Activated CD8-positive, alpha-beta memory T cell treated with anti-CD3 and anti-CD28 coated beads, Interleukin-2, amount 50 U/mL, for 48 hours (primary cell): ENCODE results near the gene PRDX1.
"Not testable (repeated sequence)": the region's sequence is repeated elsewhere in the genome, so short reads cannot be mapped to it uniquely, and the experiment has no call there.

Source experiments
- DNase-seq: peaks from one replicate; pipeline ENCODE4 v3.0.0-alpha.2; 2020

The PRDX1 gene

DNA sequence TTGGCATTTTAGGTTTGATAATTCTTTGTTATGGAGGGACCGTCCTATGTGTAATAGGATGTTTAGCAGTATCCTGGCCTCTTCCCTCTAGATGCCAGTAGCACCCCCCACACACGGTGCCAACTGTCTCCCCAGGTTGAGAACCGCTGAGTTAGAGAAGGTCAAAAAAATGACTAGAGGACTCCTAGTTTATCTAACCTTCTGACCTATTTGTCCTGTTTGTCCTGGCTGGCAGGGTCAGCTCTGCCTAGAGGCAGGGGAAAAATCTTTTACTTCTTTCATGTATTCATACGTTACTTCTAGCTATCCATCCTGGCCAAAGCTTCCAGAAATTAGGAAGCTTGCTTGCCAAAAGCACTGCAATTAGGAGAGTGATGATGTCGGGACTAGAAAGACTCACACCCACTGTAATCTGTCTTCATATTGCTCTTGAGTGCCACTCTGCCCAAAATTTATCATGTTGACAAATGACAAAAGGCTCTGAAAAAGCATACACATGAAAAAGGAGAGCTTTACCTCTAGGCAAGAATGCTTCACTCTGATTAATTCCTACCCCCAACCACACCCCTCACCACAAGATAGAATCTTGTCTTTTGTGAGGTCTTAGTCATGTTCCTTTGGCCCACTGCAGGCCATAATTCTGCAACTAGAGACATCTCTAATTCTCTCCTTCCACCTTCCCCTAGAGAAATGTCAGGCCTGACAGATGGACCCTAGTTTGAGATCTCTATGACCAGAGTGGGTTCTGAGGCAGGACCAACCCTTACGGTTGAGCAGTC, 14.5 kb upstream of the PRDX1 start:
- DNase-seq = no peak

DNA sequence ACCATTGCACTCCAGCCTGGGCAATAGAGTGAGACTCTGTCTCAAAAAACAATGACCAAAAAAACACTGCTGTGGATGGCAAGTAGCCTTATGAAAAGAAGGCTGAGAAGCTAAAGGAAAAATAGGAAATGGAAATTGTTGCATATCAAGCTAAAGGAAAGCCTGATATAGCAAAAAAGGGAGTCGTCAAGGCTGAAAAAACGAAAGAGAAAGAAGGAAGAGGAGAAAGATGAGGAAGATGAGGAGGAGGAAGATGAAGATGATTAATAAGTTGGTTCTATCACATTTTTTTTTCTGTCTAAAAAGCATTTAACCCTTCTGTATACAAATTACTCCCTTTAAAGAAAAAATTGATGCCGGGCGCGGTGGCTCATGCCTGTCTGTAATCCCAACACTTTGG, 10.2 kb upstream of the PRDX1 start:
- no peak for DNase-seq

DNA sequence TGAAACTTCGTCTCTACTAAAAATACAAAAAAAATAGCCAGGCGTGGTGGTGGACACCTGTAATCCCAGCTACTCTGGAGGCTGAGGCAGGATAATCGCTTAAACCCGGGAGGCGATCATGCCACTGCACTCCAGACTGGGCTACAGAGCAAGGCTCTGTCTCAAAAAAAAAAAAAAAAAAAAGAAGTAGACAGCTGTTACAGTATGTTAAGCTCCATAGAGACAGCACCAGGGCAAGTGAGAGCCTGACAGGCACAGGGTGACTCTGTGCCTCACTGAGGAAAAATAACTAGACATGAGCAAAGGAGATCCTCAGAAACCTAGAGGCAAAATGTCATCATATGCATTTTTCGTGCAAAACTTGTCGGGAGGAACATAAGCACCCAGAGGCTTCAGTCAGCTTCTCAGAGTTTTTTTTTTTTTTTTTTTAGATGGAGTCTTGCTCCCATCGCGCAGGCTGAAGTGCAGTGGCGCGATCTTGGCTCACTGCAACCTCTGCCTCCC, 9.0 kb upstream of the PRDX1 start:
- no peak for DNase-seq

DNA sequence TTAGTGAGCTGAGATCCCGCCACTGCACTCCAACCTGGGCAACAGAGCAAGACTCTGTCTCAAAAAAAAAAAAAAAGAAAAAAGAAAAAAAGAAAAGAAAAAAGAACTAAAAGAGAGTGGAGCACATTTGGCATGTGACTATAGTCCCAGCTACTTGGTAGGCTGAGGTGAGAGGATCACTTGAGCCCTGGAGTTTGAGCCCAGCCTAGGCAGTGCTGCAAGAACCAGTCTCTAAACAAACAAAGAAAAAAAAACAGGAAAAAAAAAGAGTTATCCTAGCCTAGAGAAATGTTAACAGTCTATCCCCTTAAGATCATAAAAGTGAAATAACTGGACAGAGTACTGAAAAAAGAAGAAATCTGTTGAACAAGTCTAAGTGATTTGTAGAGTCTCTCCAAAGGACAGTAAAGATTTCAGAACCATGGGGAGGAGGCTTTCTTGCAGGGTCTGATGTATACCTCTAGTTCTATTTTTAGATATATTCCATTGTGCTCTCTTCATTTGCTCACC, 4.5 kb upstream of the PRDX1 start:
- DNase-seq = no peak

DNA sequence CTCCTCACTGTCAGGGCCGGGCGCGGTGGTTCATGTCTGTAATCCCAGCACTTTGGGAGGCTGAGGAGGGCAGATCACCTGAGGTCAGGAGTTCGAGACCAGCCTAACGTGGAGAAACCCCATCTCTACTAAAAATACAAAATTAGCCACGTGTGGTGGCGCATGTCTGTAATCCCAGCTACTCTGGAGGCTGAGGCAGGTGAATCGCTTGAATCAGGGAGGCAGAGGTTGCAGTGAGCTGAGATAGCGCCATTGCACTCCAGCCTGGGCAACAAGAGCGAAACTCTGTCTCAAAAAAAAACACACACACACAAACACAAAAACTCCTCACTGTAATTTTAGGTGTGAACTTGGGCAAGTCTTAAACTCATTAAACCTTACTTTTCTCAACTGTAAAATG, 2.3 kb upstream of the PRDX1 start:
- DNase-seq = not testable (repeated sequence)

DNA sequence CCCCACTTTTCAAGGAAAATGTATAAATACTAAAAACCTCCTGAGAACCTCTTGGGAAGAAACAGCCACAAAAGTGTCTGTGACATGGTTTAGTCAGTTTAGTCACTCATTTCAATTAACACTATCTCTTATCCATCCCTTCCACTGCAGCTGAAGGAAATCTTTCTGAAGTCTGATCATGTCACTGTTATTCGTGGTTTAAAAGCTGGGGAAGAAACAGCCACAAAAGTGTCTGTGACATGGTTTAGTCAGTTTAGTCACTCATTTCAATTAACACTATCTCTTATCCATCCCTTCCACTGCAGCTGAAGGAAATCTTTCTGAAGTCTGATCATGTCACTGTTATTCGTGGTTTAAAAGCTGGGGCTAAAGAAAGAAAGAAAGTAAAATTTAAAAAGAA, 1.8 kb upstream of the PRDX1 start:
- not testable (repeated sequence) for DNase-seq

DNA sequence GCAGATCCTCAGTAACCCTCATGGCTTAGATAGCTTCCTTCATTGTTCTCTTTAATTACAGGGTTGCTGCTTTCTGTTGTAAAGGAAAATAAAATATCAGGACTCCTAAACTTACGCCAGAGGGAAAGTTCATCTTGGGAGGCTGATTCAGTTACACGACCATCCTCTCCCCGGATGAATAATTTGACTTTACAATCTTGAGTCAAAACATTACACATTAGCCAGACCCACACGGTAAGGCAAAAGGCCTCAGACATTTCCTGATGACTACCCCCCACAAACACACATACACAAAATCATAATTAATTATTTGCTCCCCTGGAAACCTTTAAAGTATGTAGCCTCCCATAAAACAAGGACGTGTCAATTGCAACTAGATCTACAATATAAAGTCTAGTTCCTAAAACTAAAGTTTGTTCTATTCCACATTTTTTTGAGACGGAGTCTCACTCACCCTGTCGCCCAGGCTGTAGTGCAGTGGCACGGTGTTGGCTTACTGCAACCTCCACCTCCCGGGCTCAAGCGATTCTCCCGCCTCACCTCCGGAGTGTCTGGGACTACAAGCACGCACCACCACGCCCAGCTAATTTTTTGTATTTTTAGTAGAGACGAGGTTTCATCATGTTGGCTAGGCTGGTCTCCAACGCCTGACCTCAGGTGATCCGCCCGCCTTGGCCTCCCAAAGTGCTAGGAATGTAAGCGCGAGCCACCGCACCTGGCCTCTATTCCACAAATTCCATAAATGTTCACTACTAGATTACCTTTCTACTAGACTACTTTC, 830 bp upstream of the PRDX1 start:
- no peak for DNase-seq

DNA sequence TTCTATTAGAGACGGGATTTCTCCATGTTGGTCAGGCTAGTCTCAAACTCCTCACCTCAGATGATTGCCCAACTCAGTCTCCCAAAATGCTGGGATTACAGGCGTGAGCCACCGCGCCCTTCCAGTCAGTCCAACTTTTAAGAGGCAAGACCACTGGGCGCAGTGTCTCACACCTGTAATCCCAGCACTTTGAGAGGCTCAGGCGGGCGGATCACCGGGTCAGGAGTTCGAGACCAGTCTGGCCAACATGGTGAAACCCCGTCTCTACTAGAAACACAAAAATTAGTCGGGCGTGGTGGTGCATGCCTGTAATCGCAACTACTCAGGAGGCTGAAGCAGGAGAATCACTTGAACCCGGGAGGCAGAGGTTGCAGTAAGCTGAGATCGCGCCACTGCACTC, 1.9 kb downstream of the PRDX1 start:
- DNase-seq = not testable (repeated sequence)

DNA sequence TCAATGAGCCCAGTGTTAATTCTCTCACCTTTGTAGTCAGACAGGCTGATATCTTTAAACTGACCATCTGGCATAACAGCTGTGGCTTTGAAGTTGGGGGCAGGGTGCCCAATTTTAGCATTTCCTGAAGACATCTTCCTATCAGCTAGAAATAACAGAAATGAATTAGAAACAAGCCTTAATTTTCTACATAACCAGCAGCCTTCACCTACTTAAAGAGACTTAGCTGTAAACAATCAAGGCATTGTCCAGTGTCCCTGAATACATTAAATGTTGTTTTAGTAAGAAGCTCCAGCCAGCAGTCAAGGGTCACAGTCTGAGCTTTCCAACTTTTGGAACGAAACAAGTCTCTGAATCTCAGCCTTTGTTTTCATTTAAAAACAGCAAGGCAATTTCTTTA, 2.8 kb downstream of the PRDX1 start:
- no peak for DNase-seq

DNA sequence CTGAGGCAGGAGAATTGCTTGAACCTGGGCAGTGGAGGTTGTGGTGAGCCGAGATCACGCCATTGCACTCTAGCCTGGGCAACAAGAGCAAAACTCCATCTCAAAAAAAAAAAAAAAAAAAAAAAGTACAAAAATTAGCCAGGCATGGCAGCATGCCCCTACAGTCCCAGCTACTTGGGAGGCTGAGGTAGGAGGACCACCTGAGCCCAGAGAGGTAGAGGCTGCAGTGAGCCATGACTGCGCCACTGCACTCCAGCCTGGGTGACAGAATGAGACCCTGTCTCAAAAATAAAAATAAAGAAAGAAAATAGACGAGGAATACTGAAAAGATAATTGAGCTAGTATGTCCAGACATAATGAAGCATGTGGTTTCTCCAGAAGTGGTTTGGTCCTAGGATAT, 3.3 kb downstream of the PRDX1 start:
- DNase-seq = not testable (repeated sequence)

DNA sequence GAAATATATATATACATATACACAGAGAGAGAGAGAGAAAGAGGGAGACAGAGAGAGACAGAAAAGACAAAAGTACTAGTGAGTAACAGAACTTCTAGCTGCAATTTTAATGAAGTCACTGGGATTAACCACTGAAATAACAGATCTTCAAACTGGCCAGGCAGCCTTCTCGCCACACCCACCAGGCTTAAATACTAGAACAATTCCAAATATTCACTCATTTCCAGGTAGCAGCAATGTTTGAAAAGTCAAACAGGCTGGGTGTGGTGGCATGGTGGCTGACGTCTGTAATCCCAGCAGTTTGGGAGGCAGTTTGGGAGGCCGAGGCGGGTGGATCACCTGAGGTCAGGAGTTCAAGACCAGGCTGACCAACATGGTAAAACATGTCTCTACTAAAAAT, 5.2 kb downstream of the PRDX1 start:
- DNase-seq = no peak

DNA sequence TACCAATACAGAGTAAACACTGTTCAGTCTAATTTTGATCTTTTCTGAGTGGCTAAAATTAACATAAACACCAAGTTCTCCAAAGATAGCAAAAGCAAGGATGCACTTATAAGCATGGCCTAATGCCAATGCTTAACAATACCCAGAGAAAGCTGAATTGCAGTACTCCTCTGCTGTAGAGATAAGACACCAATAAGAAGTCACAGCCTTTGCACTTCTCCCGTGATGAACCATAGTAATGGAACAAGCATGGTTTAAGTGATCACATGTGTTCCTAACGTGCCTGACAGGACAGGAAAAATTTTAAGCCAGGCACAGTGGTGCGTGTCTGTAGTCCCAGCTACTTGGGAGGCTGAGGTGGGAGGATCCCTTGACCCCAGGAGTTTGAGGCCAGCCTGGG, 5.6 kb downstream of the PRDX1 start:
- no peak for DNase-seq

DNA sequence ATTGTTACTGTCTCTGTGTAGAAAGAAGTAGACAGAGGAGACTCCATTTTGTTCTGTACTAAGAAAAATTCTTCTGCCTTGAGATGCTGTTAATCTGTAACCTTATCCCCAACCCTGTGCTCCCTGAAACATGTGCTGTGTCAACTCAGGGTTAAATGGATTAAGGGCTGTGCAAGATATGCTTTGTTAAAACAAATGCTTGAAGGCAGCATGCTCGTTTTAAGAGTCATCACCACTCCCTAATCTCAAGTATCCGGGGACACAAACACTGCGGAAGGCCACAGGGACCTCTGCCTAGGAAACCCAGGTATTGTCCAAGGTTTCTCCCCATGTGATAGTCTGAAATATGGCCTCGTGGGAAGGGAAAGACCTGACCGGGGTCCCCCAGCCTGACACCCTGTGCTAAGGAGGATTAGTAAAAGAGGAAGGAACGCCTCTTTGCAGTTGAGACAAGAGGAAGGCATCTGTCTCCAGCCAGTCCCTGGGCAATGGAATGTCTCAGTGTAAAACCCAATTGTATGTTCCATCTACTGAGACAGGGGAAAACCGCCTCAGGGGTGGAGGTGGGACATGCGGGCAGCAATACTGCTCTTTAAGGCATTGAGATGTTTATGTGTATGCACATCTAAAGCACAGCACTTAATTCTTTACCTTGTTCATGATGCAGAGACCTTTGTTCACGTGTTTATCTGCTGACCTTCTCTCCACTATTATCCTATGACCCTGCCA, 8.0 kb downstream of the PRDX1 start:
- not testable (repeated sequence) for DNase-seq

DNA sequence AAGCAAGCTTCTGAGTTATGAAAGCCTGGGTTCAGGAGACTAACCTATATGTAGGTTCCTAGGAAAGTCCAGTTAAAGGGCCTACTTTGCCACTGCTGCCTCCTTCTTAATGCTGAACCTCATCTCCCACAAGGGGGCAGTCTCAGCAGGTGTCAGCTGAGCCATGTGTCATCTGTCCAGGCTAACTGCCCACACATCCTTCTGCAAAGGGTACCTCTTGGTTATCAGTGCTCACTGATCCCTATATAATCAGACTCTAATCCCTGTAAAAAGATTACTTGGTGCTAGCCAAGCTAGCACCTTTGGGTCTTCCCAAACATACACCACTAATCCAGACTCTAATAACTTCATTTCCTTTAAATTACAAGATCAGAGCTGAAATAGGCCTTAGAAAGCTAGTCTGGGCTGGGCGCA, 9.0 kb downstream of the PRDX1 start:
- DNase-seq = no peak

DNA sequence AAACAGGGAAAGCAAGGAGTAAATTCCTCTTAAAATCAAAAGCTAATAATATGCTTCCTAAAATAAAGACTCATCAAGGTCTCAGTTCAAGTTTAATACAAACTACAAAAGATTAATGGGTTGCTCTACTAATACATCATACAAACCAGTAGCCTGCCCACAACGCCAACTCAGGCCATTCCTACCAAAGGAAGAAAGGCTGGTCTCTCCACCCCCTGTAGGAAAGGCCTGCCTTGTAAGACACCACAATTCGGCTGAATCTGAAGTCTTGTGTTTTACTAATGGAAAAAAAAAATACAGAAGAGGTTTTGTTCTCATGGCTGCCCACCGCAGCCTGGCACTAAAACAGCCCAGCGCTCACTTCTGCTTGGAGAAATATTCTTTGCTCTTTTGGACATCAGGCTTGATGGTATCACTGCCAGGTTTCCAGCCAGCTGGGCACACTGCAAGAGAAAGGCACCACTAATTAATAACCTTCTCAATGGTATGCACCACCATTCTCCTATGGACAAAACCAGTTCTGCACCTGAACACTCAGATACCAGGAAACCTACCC, 10.6 kb downstream of the PRDX1 start:
- DNase-seq = no peak

DNA sequence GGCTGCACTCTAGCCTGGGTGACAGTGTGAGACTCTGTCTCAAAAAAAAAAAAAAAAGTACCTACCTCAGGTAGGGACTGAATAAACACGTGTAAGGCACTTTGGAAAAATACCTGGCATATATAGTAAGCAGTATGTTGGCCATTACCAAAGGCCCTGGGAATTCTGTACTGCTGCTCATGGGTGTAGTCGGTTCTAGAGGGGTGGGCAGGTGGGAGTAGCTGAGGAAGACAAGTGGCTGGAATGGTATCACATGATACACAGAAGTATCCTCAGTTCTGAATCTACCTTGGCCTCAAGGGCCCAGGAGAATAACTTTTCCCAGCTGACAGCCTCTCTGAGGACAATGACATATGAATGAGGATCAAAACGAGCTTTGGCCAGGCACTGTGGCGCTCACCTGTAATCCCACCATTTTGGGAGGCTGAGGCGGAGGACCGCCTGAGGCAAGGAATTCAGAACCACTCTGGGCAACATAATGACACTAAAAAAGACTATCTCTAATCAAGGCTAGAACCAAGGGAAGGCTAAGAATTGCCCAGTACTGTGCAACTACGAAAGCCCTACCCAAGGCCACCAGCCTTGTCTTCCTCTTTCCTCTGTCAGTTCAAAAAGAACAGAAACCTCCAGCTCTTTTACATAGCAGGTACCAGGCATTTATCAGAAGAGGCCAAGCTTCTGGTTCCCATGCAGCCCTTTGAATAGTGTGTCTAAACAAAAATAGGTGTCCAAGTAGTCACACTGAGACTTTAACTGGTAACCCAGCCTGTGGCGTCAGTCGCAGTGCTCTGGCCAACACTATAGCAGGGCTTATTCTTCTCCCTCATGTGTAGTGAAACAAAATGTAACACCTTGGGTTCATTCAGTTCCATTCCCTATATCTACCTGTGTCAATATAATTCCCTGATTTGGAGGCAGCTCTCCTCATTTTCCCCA, 11.4 kb downstream of the PRDX1 start:
- no peak for DNase-seq

DNA sequence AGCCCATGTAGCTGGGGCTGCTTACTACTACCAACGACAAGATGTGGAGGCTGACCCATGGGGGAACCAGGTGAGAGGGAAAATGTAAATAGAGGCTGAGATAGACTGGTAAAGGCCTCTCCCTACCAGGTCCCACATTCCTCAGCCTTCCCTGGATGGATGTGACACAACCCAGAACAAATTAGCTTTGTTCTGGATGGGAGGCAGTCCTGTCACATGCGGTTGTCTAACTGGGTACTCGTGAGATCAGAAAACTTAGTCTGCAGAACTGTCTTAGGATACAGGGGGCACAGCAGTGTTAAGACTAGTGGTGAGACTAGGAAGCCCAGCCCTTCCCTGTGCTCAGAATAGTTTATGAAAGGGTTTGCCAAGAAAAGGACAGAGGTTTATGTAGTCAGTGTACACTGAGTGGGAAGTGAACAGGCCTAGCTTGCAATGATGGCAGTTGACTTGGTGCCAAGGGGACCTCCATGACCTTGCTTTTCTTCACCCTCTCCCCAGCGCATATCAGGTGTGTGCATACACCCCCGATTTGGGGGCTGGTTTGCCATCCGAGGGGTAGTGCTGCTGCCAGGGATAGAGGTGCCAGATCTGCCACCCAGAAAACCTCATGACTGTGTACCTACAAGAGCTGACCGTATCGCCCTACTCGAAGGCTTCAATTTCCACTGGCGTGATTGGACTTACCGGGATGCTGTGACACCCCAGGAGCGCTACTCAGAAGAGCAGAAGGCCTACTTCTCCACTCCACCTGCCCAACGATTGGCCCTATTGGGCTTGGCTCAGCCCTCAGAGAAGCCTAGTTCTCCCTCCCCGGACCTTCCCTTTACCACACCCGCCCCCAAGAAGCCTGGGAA, 13.2 kb downstream of the PRDX1 start:
- no peak for DNase-seq

DNA sequence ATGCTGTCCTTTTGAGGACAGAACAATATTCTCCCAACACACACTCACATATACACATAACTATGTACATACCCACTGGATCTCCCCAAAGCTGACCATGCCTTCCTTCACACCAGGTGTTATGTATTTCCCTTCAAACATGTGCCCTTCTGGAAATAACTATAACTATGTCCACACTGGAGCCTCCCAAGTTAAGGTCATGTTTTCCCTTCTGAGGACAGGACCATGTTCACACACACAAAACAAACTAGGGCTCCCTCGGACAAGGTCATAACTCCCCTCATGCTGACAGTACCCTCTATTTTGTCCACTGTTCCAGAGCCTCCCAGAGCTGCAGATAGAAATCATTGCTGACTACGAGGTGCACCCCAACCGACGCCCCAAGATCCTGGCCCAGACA, 13.8 kb downstream of the PRDX1 start:
- DNase-seq = no peak

DNA sequence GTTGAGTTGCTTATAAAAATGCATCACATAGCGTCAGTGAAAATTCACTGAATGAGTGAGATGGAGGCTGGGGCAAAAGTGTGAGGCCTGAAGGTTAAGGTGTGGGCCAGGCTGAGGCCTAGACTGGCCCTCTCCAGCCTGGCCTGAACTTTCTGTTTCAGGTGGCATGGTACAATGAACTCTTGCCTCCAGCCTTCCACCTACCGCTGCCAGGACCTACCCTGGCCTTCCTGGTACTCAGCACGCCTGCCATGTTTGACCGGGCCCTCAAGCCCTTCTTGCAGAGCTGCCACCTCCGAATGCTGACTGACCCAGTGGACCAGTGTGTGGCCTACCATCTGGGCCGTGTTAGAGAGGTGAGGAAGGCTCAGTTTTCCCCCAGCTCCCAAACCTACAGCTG, 14.5 kb downstream of the PRDX1 start:
- no peak for DNase-seq

DNA sequence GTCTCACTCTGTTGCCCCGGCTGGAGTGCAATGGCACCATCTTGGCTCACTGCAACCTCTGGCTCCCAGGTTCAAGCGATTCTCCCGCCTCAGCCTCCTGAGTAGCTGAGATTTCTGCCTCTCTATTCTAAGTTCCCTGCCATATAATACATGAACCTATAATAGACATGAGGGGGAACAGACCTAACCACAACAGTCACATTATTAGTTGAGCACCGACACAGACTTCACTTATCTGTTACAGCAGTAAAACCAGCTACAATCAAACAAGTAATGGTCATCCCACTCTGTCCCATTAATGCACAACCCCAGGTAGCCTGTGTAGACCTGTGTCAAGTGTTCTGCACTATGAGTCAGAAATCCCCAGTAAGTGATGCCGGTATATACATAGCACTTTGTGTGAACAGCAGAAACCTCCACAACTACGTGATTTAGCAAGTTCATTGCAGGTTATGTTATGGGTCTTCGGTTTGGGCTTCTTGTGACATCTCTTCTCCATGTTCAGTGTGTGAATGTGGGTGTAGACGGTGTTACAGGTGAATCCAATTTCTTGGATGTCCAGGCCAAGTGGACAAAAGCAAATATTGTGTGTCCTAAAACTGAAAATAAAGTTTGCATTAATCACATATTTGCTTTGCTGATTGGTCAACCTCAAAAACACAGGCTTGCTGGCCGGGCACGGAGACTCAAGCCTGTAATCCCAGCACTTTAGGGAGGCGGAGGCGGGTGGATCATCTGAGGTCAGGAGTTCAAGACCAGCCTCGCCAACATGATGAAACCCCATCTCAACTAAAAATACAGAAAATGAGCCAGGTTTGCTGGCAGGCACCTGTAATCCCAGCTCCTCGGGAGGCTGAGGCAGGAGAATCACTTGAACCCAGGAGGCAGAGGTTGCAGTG, 18.0 kb downstream of the PRDX1 start:
- no peak for DNase-seq
